Fibroblast of mammary gland (primary cell): ENCODE results near the gene MUC5AC.
"Not testable (repeated sequence)": the region's sequence is repeated elsewhere in the genome, so short reads cannot be mapped to it uniquely, and the experiment has no call there.

Source experiments
- DNase-seq: peaks from one replicate; pipeline ENCODE4 v3.0.0-alpha.2; 2010; ENCODE audit warnings: low read depth
- H3K4me3 ChIP-seq: 2 replicates; pipeline ENCODE4 v1.5.1; 2011; ENCODE audit warnings: low read depth, mild to moderate bottlenecking, low read length, moderate library complexity; ENCODE audit not compliant: control insufficient read depth
- CTCF ChIP-seq: conservative IDR thresholded peaks from 2 replicates; pipeline ENCODE4 v1.5.1; 2011; ENCODE audit warnings: low read depth, low read length, inconsistent platforms; ENCODE audit not compliant: control insufficient read depth, insufficient read depth

MUC5AC gene

GRCh38 chr11:1209371-1210057 is 51.8 kb downstream of the MUC5AC start:
- DNase-seq, result no peak
- TF ChIP-seq CTCF, result no peak
- no peak overlapping the region for H3K4me3 ChIP-seq

DNA sequence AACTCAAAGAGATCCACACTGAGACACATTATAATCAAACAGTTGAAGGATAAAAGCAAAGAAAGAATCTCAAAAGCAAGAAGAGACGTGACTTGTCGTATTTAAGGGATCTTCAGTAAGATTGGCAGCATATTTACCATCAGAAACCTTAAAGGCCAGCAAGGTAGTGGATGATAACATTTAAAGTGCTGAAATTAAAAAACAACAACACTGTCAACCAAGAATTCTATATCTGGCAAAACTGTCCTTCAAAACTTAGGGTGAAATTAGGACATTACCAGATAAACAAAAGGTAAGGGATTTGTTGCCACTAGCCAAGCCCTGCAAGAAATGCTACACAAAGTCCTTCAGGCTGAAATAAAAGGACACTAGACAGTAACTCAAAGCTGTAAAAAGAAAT is 54.1 kb downstream of the MUC5AC start:
- DNase-seq, result no peak
- no peak for TF ChIP-seq CTCF
- H3K4me3 ChIP-seq, result no peak overlapping the region

DNA sequence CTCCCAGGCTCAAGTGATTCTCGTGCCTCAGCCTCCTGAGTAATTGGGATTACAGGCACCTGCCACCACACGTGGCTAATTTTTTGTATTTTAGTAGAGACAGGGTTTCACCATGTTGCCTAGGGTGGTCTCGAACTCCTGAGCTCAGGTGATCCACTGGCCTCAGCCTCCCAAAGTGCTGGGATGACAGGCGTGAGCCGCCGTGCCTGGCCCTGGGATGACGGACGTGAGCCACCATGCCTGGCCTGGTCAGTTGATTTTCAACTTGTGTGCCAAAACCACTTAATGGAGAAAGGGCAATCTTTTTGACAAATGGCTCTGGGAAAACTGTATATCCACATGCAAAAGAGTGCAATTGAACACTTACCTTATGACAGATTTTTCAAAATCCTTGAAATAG is 58.1 kb downstream of the MUC5AC start:
- not testable (repeated sequence) for H3K4me3 ChIP-seq, DNase-seq

- DNase-seq, result no peak
- H3K4me3 ChIP-seq, result no peak overlapping the region
- no peak for TF ChIP-seq CTCF
Observed at GRCh38 chr11:1217151-1217550, 59.4 kb downstream of the MUC5AC start.

GRCh38 chr11:1218256-1218787 is 60.6 kb downstream of the MUC5AC start:
- no peak overlapping the region for H3K4me3 ChIP-seq
- DNase-seq, result no peak
- TF ChIP-seq CTCF, result no peak

DNA sequence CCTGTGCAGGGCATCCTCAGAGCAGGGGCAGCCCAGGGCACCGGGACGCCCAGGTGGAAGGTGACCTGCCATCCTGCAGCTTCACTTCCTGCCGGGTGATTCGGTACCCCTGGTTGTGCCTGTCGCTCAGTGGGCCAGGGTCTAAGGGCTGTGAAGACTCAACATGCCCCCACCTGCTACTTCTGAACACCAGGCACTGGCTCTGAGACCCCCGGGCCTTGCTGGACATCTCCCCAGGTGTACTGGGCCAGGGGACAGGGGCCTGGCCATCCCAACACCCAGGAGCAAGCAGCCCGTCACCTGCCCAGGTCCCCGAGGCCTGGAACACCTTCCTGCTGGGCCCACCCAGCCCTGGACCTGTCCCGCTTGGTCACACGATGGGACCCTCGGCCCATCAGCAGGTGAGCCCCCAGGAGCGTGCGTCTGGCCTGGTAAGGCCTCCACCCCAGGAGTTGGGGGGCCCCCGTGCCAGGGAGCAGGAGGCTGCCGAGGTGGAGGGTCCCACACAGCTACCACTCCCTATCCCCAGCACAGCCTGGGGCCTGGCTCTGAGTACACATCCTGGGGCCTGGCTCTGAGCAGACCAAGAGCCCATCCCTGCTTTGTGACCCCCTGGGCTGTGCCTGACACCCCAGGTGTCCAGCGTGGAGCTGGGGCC is 61.2 kb downstream of the MUC5AC start:
- no peak overlapping the region for H3K4me3 ChIP-seq
- DNase-seq, result no peak
- TF ChIP-seq CTCF, result no peak

GRCh38 chr11:1219446-1219833 is 61.7 kb downstream of the MUC5AC start:
- no peak overlapping the region for H3K4me3 ChIP-seq
- DNase-seq, result no peak
- no peak for TF ChIP-seq CTCF
